GM19324 (cell line): ENCODE data around the gene ABHD12.

ENCODE experiments used
- ATAC-seq: cut with Tn5 transposase; IDR thresholded peaks from one replicate; pipeline ENCODE4 v1.9.1; 2021; ENCODE audit warnings: mild to moderate bottlenecking, moderate library complexity; ENCODE audit not compliant: unreplicated experiment, low FRiP score

The ABHD12 gene

GRCh38 chr20:25280574-25281535, 109.8 kb downstream of the ABHD12 start:
- ATAC-seq = no peak

GRCh38 chr20:25280051-25280573, 110.5 kb downstream of the ABHD12 start:
- ATAC-seq = no peak

GRCh38 chr20:25279403-25279802, 111.2 kb downstream of the ABHD12 start:
- ATAC-seq = no peak

GRCh38 chr20:25278636-25279361, 111.8 kb downstream of the ABHD12 start:
- no peak for ATAC-seq

- no peak for ATAC-seq
These were observed 112.6 kb downstream of the ABHD12 start for GRCh38 chr20:25277941-25278521.

- no peak for ATAC-seq
These were observed 113.4 kb downstream of the ABHD12 start for GRCh38 chr20:25277051-25277801.

- no peak for ATAC-seq
These were observed 114.0 kb downstream of the ABHD12 start for GRCh38 chr20:25276533-25277050.

GRCh38 chr20:25275813-25276532, 114.7 kb downstream of the ABHD12 start:
- no peak for ATAC-seq

GRCh38 chr20:25274891-25275812, 115.5 kb downstream of the ABHD12 start:
- ATAC-seq = no peak

GRCh38 chr20:25274481-25274880, 116.2 kb downstream of the ABHD12 start:
- ATAC-seq = no peak

GRCh38 chr20:25273541-25274358, 116.9 kb downstream of the ABHD12 start:
- ATAC-seq = no peak

- ATAC-seq = no peak
These were observed 117.6 kb downstream of the ABHD12 start for GRCh38 chr20:25273046-25273445.

- ATAC-seq = no peak
These were observed 118.2 kb downstream of the ABHD12 start for GRCh38 chr20:25272223-25273000.

GRCh38 chr20:25271486-25272222, 119.0 kb downstream of the ABHD12 start:
- ATAC-seq = no peak

GRCh38 chr20:25270829-25271251, 119.8 kb downstream of the ABHD12 start:
- ATAC-seq = no peak

GRCh38 chr20:25269833-25270170, 120.8 kb downstream of the ABHD12 start:
- ATAC-seq = no peak
